G401 (cell line): ENCODE data around the gene BANP. TPM values are rescaled to one million over a fixed set of nuclear protein-coding genes. Genes with fewer than 3 reads are reported as not detected.
"Not testable (repeated sequence)": the region's sequence is repeated elsewhere in the genome, so short reads cannot be mapped to it uniquely, and the experiment has no call there.

ENCODE experiments used
- DNase-seq: peaks from one replicate; pipeline ENCODE4 v3.0.0-alpha.2; 2015; ENCODE audit warnings: low spot score
- in situ Hi-C: cut with HindIII; loops from 2 replicates; pipeline ENCODE4 v1.10.0; 2016; ENCODE audit warnings: low sequenced_read_pairs, mixed read lengths
- total RNA-seq: library from RNA; depleted of rRNA; stranded (reverse); fragments of >200 nt; shearing (Covaris generic); gene quantifications from 2 replicates; pipeline ENCODE4 v1.2.3, GENCODE V29; 2014; rRNA removed

The BANP gene
- total RNA-seq, 1 experiment from 2014 or later, result 28.4 TPM

DNA sequence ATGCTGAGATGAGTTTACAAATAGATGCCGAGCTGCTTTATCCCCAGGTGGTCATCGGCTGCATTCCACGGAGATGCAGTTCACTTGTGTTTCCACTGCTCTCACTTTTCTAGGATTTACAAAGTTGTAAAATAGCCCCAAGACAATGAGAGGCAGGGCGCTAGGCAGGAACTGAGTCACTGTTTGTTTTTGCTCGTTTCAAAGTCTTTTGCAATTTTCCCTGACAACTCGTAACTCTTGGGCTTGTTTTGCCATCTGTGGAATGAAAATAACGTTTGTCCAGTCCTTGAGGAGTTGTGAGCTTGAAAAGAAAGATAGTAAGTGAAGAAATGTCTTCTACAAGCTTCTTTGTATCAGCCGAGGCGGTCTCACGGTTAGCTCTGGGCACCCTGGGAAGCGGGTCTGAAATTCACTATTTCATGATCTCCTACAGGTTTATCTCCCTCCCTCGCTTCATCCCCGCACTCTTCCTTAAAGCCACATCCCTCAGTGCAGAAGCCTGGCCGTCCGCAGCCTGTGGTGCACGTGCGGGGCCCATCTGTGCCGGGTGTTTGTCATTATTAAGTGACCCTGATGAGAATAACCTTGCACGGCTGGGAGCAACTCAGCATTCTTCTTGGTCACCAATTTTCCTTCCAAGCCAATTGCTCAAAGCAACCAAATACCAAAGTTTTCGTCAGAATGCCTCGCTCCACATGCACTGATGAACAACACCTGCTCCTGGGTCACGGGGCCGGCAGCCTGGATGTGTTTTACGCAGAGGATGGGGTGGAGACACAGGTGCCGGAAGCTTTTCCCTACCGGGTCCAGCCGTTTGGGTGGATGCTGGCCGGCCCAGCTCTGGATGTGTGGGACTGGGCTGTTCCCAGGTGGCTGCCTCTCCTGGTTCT lies 167.9 kb downstream of the BANP start:
- in situ Hi-C loops, result not testable (repeated sequence)

DNA sequence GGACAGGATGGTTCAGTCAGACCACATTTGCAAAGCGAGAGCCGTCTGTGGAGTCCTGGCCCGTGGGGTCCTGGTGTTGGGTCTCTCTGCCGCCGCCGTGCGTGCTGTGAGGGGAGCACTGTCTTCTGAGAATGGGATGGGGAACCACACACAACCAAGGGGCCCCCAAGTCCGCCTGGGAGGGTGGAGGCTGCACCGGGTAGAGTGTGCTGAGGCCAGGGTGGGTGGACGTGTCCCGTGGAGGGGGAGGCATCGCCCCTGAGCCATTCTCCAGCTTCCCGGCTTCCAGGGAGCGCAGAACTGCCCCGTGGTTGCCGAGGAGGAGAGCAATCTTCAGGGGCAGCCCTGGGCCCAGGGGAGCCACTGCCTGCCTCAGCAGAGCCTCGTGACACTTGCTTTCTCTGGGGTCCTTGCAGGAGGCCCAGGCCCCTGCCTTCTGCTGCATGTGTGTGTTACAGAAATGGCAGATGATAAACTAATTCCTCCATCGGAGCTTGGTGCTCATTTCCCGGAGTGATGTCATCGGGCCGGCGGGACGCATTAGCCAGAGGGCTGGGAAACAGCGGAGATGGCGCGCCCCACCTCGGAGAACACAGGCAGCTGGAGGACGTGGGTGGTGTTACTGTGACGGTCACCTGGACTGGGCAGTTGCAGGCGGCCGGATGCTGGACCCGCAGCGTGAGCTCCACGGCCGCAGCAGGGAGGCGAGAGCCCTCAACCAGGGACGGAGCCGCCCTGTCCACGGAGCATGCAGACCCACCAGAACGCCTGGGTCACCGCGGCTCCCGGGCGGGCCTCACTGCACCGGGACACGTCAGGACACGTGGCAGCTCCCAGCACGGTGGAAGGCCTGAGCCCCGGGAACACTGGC lies 168.9 kb downstream of the BANP start:
- in situ Hi-C loops, DNase-seq: not testable (repeated sequence)

More for the DNA sequence above, 167.9 kb downstream of the BANP start:
- DNase-seq, result not testable (repeated sequence)

DNA sequence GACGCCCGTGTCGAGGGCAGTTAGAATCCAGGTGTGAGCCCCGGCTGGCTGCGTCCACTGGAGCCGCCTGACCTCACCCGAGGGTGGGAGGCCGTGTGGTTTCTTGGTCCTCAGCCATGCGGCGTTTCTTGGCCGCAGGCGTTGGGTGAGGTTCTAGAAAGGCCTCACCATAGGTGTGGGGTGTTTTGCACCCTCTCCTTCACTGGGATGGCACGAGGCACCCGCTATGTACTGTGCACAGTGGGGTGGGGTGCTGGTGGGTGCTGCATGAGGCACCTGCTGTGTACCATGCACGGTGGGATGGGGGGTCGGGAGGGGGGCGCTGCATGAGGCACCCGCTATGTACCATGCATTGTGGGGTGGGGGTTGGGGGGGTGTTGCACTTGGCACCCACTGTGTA lies 169.6 kb downstream of the BANP start:
- in situ Hi-C loops, result no loop called here

DNA sequence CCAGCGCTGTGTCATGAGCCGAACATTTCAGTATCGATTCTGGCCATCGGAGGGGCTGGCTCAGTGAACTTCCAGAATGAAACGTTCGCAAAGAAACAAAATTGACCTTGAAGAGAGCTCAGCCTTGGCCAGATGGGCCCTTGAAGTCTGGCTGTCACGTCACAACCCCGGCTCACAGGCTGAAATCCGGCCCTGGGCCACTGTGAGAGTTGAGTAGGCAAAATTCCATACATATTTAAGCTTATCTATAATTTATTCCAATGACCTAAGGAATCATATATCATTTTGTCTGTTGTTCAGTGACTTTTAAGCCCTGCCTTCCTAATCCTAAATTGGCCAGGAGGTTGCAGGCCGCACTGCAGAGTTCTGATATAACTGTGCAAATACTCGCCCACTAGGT lies 170.2 kb downstream of the BANP start:
- in situ Hi-C loops, DNase-seq: not testable (repeated sequence)

More for the DNA sequence above, 169.6 kb downstream of the BANP start:
- no peak for DNase-seq

DNA sequence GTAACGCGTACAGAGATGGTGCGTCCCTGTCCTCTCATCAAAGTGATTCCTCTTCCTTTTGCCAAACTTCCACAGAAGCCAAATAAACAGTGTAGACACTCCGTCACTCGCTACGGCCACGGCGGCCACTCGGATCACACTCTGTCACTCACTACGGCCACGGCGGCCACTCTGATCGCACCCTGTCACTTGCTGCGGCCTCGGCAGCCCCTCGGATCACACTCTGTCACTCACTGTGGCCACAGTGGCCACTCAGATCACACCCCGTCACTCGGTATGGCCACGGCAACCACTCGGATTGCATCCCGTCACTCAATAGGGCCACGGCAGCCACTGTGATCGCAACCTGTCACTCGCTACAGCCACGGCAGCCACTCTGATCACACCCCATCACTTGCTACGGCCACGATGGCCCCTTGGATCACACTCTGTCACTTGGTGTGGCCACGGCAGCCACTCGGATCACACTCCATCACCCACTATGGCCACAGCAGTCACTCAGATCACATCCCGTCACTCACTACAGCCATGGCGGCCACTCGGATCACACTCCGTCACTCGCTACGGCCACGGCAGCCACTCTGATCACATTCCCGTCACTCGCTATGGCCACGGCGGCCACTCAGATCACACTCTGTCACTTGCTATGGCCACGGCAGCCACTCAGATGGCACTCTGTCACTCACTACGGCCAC lies 170.8 kb downstream of the BANP start:
- in situ Hi-C loops, result no loop called here
- DNase-seq, result no peak

Other genes with a start within 250 kb of the BANP start
- gene KLHDC4, start 185.4 kb upstream of the BANP start, total RNA-seq, result 41.2 and 42.5 TPM in 2 replicates
- 25.5 and 25.7 TPM in 2 replicates for gene SLC7A5, start 81.9 kb upstream of the BANP start, total RNA-seq
- gene CA5A, start 14.9 kb upstream of the BANP start, total RNA-seq, result not detected in 2 replicates